Adrenal gland (tissue), 12 donors: ENCODE measurements around the gene GLIS1. TPM values are rescaled to one million over a fixed set of nuclear protein-coding genes. Genes with fewer than 3 reads are reported as not detected.

Experiments used
- DNase-seq, 7 donors: peaks; one replicate each; pipeline ENCODE4 v3.0.0-alpha.2; 2019 to 2020
- H3K27ac ChIP-seq, 5 donors: fragments of 200-600 bp; sonication (generic) in 4 of 5; 1 replicate in 3 of 5; 2 replicates in 2 of 5; pipeline versions ENCODE4 v1.5.1 to v1.8.0; 2016 to 2020; ENCODE audit warnings: mild to moderate bottlenecking in 1 of 5
- H3K27me3 ChIP-seq: fragments of 200-600 bp; 2 replicates; pipeline ENCODE4 v1.8.0; 2021
- H3K36me3 ChIP-seq, 2 donors: fragments of 200-600 bp; replicated peaks in 1 of 2; 1 replicate in 1 of 2; 2 replicates in 1 of 2; pipeline versions ENCODE4 v1.5.1 to v1.8.0; 2018 to 2022
- H3K4me1 ChIP-seq, 2 donors: fragments of 200-600 bp; replicated peaks in 1 of 2; 1 replicate in 1 of 2; 2 replicates in 1 of 2; pipeline versions ENCODE4 v1.5.1 to v1.8.0; 2018 to 2021
- H3K4me3 ChIP-seq, 4 donors: fragments of 200-600 bp; sonication (generic) in 3 of 4; one replicate each; pipeline ENCODE4 v1.5.1; 2016 to 2018
- H3K9me3 ChIP-seq, 3 donors: fragments of 200-600 bp; sonication (generic) in 1 of 3; replicated peaks in 1 of 3; 1 replicate in 2 of 3; 2 replicates in 1 of 3; pipeline versions ENCODE4 v1.5.1 to v1.8.0; 2016 to 2021
- CTCF ChIP-seq, 6 experiments: fragments of 450-650 bp in 4 of 6; fragments of 200-600 bp in 2 of 6; sonication (generic) in 1 of 6; IDR thresholded peaks; 1 replicate in 5 of 6; 2 replicates in 1 of 6; pipeline versions ENCODE4 v1.5.1 to v1.8.0; 2016 to 2021; ENCODE audit warnings: antibody characterized with exemption in 6 of 6, mild to moderate bottlenecking in 2 of 6, moderate library complexity in 1 of 6
- POLR2A ChIP-seq, 2 donors: fragments of 450-650 bp; IDR thresholded peaks; one replicate each; pipeline ENCODE4 v1.6.1; 2017; ENCODE audit warnings: antibody characterized with exemption in 2 of 2, mild to moderate bottlenecking in 2 of 2, moderate library complexity in 1 of 2
- WGBS, 4 donors: extraction: QIAGEN DNeasy Blood & Tissue Kit in 2 of 4; methylation state at CpG; one replicate each; pipeline versions ENCODE4 v1.1.5 to v1.1.7; 2013 to 2017; 5-methylcytosine and 5-hydroxymethylcytosine counted together
- intact Hi-C, 2 donors: fragments of 100-400 bp; cut with DNase I; formaldehyde crosslinking; loops; one replicate each; pipeline versions ENCODE4 v1.14.1 to v1.15.0; 2022 to 2023
- polyA plus RNA-seq, 3 donors: library from polyadenylated mRNA; stranded (reverse); fragments of 200-250 nt in 2 of 3; fragments of 350-450 nt in 1 of 3; fragmentation: Illumina TruSeq in 1 of 3; extraction: RNeasy Lipid Tissue Mini Kit (QIAGEN cat#74804) in 1 of 3; gene quantifications; one replicate each; pipeline ENCODE4 v1.2.3, GENCODE V29; 2013 to 2014
- total RNA-seq, 9 donors: library from RNA; depleted of rRNA in 4 of 9; stranded (reverse); fragments of >200 nt in 4 of 9; fragments of 120-200 nt in 1 of 9; fragmentation: NEBNext Ultra II Directional in 1 of 9; extraction: Animal tissue kit (Norgen Biotek cat#: 25700) in 1 of 9; gene quantifications; one replicate each; pipeline versions ENCODE4 v1.1.0 to v1.2.4, GENCODE V29; 2013 to 2023
- donor health status: healthy with polysubstance abuse.
- donor health status: Bipolar disorder and iron deficiency.
- donor health status: DM: yes; HTN: yes; CAD: no.
- donor health status: DM: no; HTN: no; CAD: no.
- donor health status: DM: no; HTN: no; CAD: no.
- donor health status: DM: yes; HTN: yes; CAD: no.

The GLIS1 gene
- total and polyA plus RNA-seq, 12 donors: 0.08 to 0.37 (median 0.14) TPM; not detected in 6

DNA sequence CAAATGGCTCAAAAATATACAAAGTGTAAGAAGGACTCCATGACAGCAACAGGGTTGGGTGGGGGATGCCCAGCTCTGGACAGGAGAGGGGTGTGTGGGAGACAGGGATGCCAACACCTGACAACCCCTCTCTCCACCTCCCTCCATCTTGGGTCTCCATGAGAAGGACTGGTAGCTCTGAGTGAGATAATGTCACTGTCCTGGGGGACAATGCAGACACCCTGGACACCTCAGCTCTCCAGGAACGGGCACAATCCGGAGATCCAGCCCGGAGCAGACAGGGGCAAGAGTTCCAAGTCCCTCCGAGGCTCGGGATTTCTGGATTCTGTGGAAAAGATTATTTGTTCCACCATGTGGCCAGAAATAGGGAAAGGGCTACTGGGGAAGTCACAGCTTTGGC is 122.5 kb downstream of the GLIS1 start:
- Histone ChIP-seq H3K9me3 (no peaks in the 10 kb centered on the region), H3K27ac (no peak overlapping the region), H3K27me3 (no peaks in the 10 kb centered on the region), H3K4me3 (no peak overlapping the region), H3K4me1 (no peaks in the 10 kb centered on the region), H3K36me3 (no peaks in the 10 kb centered on the region)
- DNase-seq: no peak
- WGBS, 4 donors: 67 to 97% (median 77%) methylated on average over 5 of the region's 5 CpGs
- intact Hi-C loops: no loop called here
- no peak for TF ChIP-seq POLR2A (IDR thresholded peaks at IDR 0.05)
- TF ChIP-seq CTCF (IDR thresholded peaks at IDR 0.05): no peak

GRCh38 chr1:53615101-53615500 is 123.9 kb downstream of the GLIS1 start:
- Histone ChIP-seq H3K4me3 (no peak overlapping the region), H3K27ac (no peak overlapping the region), H3K36me3 (no peaks in the 10 kb centered on the region), H3K4me1 (no peaks in the 10 kb centered on the region), H3K9me3 (peaks cover 0 to 10% (median 0%) of the 10 kb centered on the region in 3 donors), H3K27me3 (no peaks in the 10 kb centered on the region)
- TF ChIP-seq POLR2A (IDR thresholded peaks at IDR 0.05): no peak
- TF ChIP-seq CTCF (IDR thresholded peaks at IDR 0.05): no peak
- 32 to 78% (median 67%) methylated on average over 3 to 4 of the region's 4 CpGs for WGBS, 4 donors
- peak in 2 of 7 donors; percentile 4 to 23 for DNase-seq
- intact Hi-C loops: no loop called here

DNA sequence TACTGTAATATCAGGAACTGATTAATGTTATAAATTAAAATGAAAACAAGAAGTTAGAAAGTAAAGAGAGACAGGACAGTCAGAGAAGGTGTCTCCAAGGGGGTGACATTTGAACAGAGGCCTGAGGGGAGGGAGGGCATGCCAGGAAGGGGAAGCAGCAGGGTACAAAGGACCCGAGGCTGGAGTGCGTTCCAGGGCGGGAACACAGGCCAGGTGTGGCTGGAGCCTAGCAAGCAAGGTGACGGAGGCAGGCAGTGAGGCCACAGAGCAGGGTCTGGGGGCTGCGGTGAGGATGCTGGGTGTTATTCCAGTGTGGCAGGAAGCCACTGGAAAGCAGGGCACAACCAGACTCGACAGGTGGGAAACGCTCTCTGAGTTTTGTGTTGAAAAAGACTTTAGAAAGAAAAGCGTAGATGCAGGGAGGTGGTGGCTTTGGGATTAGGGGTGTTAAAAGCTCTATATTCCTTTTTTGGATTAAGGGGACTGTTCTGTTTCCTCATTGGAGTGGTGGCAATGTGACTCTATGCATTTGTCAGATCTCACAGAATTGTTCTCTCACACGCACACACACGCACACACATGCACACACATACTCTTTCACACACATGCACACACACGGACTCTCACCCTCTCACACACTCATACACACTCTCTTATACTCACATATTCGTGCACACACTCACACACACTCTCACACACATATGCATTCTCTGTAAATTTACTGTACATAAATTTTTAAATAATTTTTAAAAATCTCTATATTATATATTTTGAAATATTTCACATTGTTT is 124.5 kb downstream of the GLIS1 start:
- 69 to 76% (median 73%) methylated on average over 12 of the region's 12 CpGs for WGBS, 4 donors
- no peak for TF ChIP-seq POLR2A (IDR thresholded peaks at IDR 0.05)
- TF ChIP-seq CTCF (IDR thresholded peaks at IDR 0.05): no peak

GRCh38 chr1:53608676-53609075 is 130.3 kb downstream of the GLIS1 start:
- Histone ChIP-seq H3K36me3 (no peaks in the 10 kb centered on the region), H3K4me1 (no peaks in the 10 kb centered on the region), H3K9me3 (peaks cover 0 to 13% (median 0%) of the 10 kb centered on the region in 3 donors), H3K27ac (no peak overlapping the region), H3K27me3 (no peaks in the 10 kb centered on the region), H3K4me3 (no peak overlapping the region)
- intact Hi-C loops: no loop called here
- TF ChIP-seq CTCF (IDR thresholded peaks at IDR 0.05): no peak
- TF ChIP-seq POLR2A (IDR thresholded peaks at IDR 0.05): no peak
- DNase-seq: no peak

More for the DNA sequence above, 124.5 kb downstream of the GLIS1 start:
- Histone ChIP-seq H3K4me3 (no peak overlapping the region), H3K9me3 (peaks cover 0 to 13% (median 0%) of the 10 kb centered on the region in 3 donors), H3K27ac (no peak overlapping the region), H3K27me3 (no peaks in the 10 kb centered on the region), H3K4me1 (no peaks in the 10 kb centered on the region), H3K36me3 (no peaks in the 10 kb centered on the region)
- DNase-seq: peak in 2 of 7 donors; percentile 2 to 23
- intact Hi-C loops: no loop called here
